GM19193 (cell line): ENCODE measurements around the gene VASH1.

Experiments used
- POLR2A ChIP-seq: IDR thresholded peaks from 4 replicates; pipeline ENCODE4 v1.6.1; 2011; ENCODE audit not compliant: insufficient read depth, insufficient read length; ENCODE audit errors: extremely low read depth

Gene VASH1

DNA sequence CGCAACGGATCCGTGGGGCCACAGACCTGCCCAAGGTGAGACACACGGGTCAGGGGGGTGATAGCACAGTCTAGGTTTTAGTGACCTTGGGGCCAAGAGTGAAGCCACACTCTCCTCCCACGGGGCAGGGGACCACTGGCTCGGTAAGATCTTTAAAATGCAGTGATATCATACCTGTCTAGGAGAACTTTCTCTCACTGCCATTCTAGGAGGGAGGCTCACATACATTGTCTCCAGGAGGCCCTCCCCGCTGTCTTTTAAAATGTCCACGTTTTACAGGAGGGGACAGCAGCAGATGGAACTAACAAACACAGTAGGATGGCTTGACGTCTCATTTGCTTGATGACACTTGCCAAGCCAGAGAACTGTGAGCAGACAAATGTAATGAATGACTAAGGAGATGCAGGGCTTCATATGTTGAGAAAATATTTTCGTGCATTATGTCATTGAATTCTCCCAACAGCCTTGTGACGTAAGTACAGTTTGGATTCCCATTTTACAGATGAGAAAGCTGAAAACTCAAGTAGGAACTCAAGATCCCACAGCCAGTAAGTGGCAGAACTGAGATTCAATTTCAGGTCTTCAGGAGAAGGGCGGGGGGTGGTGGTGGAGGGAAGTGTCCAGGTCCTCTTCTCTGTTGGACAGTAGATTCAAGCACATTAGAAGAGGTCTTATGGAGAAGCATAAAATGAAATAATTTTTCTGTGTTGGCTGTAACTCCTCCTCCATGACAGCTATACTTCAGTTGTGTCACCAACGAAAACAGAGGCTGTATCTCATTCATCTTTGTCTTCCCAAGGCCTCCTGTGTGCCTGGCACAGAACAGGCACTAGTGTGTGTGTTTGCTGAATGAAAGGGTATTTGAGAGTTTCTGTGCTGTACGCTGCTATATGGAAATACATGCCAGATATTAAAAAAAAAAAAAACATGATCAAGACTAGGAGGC, 2.1 kb downstream of the VASH1 start:
- TF ChIP-seq POLR2A, result no peak

DNA sequence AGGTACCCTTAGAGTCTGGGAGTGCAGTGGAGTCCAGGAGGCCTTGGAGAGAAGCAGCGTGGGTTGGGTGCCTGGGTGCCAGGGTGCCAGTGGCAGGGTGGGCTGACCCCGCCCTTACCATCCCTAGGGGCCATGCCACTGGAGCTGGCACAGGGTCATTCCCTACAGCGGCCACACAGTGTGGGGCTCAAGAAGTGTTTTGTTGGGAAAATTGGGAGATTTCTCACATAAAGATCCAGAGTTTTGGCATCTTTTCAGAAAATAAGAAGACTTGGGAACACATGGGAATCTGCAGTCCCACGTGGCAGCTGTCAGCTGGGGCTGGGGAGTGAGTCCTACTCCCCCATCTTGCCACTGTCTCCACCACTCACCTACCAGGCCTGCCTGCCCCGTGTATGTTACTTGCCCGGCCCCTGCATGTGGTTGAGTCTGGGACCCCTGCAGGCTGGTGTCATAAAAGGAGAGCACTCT, 4.2 kb downstream of the VASH1 start:
- TF ChIP-seq POLR2A, result no peak

DNA sequence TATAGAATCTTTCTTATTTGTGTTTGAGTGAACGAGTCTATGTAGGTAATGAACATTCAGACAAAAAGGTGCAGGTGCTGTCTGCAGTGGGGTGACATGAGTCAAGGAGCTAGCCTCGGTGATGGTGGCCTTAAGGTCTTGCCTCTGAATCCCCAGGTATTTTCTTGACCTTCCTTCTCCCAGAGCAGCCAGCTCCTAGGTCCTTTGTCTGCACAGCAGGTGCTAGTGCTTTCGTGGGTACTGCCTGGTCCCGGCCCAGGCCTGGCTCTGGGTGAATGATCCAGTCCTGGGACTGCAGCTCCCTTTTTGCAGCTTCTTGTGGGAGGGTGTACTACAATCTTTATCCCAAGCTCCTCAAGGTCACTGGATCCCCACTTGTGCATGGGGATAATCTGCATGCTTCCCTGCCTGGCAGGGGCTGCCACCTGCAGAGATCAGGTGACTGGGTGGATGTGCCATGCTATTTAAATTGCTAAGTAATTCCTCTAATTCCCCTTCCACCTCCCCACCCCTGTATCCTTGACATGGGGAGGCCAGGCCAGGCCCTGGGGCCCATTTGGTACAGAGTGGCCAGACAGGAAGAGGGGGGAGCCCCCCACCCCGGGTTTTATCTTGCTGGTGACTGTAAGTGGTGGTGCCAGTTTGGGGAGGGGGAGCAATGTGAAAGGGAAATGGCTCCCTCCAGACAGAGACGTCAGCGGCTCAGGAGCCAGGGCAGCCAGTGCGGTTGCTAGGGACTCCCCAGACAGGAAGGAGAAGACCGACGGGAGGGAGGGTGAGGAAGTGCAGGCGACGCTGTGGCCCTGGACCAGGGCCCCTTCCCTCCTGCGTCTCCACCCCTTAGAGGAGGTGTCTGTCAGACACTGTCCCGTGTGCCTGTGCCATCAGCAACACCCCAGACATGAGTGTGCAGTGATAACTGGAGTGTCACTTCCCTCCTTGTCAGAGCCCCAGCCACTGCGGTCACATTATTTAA, 6.7 kb downstream of the VASH1 start:
- TF ChIP-seq POLR2A, result no peak

GRCh38 chr14:76768671-76769500, 7.6 kb downstream of the VASH1 start:
- no peak for TF ChIP-seq POLR2A

DNA sequence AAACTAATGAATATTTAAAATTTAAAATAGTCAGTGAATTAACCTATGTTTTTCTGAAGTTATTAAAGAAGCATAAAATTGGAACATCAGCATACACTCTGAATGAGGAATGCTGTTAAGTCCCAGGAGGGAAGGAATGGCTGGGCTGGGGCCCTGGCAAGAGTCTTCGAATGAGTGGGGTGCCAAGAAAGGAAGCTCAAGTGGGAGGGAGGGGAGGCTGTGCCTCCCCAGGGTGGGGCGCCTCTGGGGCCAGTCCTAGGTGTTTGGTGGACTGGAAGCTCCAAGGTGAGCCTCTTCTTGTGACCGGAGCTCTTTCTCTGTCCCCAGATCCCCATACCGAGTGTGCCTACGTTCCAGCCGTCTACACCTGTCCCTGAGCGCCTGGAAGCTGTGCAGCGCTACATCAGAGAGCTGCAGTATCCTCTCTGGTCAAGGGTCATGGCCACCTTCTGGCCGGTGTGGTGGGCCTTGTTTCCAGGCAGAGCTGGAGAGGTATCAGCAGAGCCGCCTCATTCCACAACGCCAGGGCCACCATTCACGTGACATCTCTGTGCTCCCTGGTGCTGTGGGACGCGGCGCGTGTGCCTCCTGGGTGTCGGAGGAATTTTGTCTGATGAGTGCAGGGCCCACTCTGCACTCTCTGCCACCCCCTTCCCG, 8.5 kb downstream of the VASH1 start:
- no peak for TF ChIP-seq POLR2A

DNA sequence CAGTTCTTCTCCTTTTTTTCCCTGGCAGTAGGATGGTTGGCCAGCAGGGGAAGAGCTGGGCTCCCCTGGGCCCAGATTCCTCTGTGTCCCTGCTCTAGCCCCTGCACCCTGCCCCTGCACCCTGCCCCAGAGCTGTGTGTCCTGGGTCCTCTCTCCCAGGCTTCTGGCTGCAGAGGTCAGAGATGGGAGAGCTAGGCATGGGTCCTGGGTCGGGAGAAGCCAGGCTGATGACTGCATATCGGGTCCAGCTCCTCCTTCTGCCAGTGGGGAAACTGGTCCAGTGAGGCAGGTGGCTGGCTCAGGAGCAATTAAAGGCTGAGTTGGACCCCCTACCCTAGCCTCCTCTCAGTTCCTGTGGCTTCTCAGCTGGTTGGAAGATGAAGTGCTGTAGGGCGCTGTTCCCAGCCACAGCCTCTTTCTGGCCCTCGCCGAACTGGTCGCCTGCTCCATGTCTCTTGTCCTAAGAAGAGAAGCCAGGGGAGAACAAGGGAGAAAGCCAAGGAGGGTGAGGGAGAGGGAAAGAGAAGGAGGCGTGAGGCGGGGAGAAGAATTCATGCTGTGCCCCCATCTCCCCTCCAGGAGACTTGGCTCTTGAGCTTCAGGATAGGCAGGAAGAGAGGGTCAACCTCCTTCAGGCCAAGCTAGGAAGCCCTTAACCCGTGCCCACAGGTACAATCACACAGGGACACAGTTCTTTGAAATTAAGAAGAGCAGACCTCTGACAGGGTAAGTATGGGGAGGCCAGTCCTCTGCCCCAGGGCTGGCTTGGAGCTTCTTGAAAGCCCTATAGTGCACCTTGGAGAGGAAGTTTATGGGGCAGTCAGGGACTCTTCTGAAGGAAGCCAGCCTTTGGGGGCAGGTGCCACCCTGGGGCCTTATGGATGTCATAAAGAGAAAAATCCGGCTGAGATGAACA, 9.5 kb downstream of the VASH1 start:
- TF ChIP-seq POLR2A, result no peak

DNA sequence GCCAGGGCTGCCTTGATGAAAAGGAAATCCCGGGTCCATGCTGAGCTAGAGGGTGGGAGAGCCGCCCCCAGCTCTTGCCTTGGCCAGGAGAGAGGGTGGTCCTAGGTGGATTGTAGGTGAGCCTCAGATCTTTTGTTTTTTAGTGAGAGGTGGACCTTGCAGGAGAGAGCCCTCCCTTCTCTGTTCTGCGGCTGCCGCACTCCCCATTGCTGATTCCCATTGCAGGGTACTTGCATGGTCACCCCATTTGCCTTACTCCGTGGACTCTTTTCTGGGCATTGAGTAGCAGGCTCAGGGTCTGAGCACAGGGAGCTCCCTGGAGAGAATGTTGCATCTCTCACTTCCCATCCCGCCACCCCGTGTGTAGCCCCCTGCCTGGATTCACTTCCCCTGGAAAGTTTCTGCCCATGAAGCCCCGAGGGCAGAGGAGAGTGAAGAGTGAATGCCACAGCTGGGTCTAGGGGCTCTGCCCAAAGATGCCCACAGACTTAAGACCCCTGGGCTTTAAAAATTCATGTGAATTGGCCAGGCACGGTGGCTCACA, 10.2 kb downstream of the VASH1 start:
- TF ChIP-seq POLR2A, result no peak

GRCh38 chr14:76772300-76773187, 11.3 kb downstream of the VASH1 start:
- TF ChIP-seq POLR2A, result no peak

- no peak for TF ChIP-seq POLR2A
These were observed 12.1 kb downstream of the VASH1 start for GRCh38 chr14:76773188-76773885.

DNA sequence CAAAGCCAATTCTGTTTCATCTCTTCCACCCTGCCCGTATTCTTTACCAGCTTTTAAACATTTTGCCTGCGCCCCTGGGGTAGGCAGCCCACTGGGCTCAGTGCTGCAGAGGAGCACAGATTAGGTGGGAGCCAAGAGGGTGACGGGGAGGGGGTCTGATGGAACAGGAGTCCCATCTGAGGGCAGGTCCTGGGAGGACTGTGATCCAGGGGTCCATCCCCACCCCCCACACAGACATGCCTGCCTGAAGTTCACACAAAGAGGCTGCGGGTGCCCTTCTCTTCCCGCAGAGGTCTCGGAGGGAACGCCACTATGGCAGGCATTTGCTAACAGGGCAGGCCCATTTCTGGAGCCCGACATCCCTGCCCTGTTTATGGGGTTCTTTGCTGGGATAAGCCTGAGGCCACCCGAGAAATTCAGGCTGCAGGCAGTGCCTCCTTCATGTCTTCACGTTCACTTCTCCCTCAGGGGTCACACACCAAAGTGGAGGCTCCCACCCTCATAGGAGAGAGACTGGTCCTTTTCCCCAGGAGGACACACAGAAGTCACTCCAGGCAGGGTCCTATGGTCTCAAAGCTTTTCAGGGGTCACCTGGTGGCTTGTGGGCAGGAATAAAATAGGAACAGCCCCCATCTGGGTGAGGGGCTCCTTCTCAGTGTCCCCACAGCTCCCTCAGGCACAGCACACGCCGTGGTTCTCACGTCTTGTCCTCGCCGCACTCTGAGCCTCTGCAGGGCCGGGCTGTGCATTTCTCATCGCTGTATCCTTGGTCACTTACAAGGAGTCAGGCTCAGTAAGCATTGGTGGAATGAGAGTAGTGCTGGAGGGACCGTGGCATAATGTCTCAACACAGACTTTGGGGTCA, 12.9 kb downstream of the VASH1 start:
- no peak for TF ChIP-seq POLR2A
